ENCODE data around the gene KCNAB1.

Gene KCNAB1

GRCh38 chr3:156535162-156535627, 414.8 kb downstream of the KCNAB1 start:
- ChIA-PET POLR2A (interaction anchor here (0.6 kb wide), 1 partner anchor 20 kb away, joined by 4 read pairs; the partner anchor contains the start of gene SSR3), CTCF (interaction anchor here (0.6 to 0.7 kb wide), 2 partner anchors 16 to 596 kb away, joined by 3 read pairs; no protein-coding TSS in a partner anchor)
- TF ChIP-seq NFRKB (IDR thresholded peaks at IDR 0.05) (no peak), FOXK2 (IDR thresholded peaks at IDR 0.05) (no peak), SUZ12 (IDR thresholded peaks at IDR 0.05) (no peak), SP1 (IDR thresholded peaks at IDR 0.05) (no peak), CTBP1 (IDR thresholded peaks at IDR 0.05; ENCODE audit: borderline replicate concordance) (no peak), ELF4 (IDR thresholded peaks at IDR 0.05) (no peak), L3MBTL2 (conservative IDR thresholded peaks at IDR 0.05) (no peak), FOXM1 (IDR thresholded peaks at IDR 0.05; ENCODE audit: borderline replicate concordance) (no peak), FOXA1 (IDR thresholded peaks at IDR 0.05) (no peak), LEF1 (IDR thresholded peaks at IDR 0.05; ENCODE audit: borderline replicate concordance) (no peak)
- peak; percentile 56 for DNase-seq (ENCODE audit: extremely low spot score)

- ChIA-PET POLR2A (interaction anchor here (0.6 kb wide), 1 partner anchor 19 kb away, joined by 4 read pairs; the partner anchor contains the start of gene SSR3), CTCF (interaction anchor here (0.6 kb wide), 1 partner anchor 596 kb away, joined by 3 read pairs; no protein-coding TSS in a partner anchor)
- no peak for TF ChIP-seq SUZ12 (IDR thresholded peaks at IDR 0.05)
- no peak for TF ChIP-seq NFRKB (IDR thresholded peaks at IDR 0.05)
- no peak for TF ChIP-seq ELF4 (IDR thresholded peaks at IDR 0.05)
- TF ChIP-seq SP1 (IDR thresholded peaks at IDR 0.05) = no peak
- TF ChIP-seq FOXK2 (IDR thresholded peaks at IDR 0.05) = no peak
- no peak for TF ChIP-seq LEF1 (IDR thresholded peaks at IDR 0.05; ENCODE audit: borderline replicate concordance)
- TF ChIP-seq BHLHE40 (IDR thresholded peaks at IDR 0.05; ENCODE audit: borderline replicate concordance) = no peak
- TF ChIP-seq CTBP1 (IDR thresholded peaks at IDR 0.05; ENCODE audit: borderline replicate concordance) = no peak
- TF ChIP-seq TARDBP (IDR thresholded peaks at IDR 0.05) = no peak
- TF ChIP-seq FOXM1 (IDR thresholded peaks at IDR 0.05; ENCODE audit: borderline replicate concordance) = no peak
- TF ChIP-seq L3MBTL2 (conservative IDR thresholded peaks at IDR 0.05) = no peak
- TF ChIP-seq HDGF (IDR thresholded peaks at IDR 0.05; ENCODE audit: borderline replicate concordance) = no peak
- TF ChIP-seq PKNOX1 (IDR thresholded peaks at IDR 0.05) = no peak
- TF ChIP-seq FOXA1 (IDR thresholded peaks at IDR 0.05) = no peak
- TF ChIP-seq ZNF384 (IDR thresholded peaks at IDR 0.05) = no peak
- no peak for TF ChIP-seq ARNT (IDR thresholded peaks at IDR 0.05)
- DNase-seq (ENCODE audit: extremely low spot score) = no peak
These were observed 415.4 kb downstream of the KCNAB1 start for GRCh38 chr3:156535798-156536197.

- TF ChIP-seq L3MBTL2 (conservative IDR thresholded peaks at IDR 0.05) (no peak), CTBP1 (IDR thresholded peaks at IDR 0.05; ENCODE audit: borderline replicate concordance) (no peak), ARNT (IDR thresholded peaks at IDR 0.05) (no peak), SUZ12 (IDR thresholded peaks at IDR 0.05) (no peak), FOXM1 (IDR thresholded peaks at IDR 0.05; ENCODE audit: borderline replicate concordance) (no peak), ZNF384 (IDR thresholded peaks at IDR 0.05) (no peak), FOXA1 (IDR thresholded peaks at IDR 0.05) (no peak)
- CTCF ChIA-PET = no interaction called here
- POLR2A ChIA-PET = no interaction called here
- no peak for DNase-seq (ENCODE audit: extremely low spot score)
These were observed 416.3 kb downstream of the KCNAB1 start for GRCh38 chr3:156536524-156537316.

GRCh38 chr3:156539051-156539450, 418.7 kb downstream of the KCNAB1 start:
- TF ChIP-seq ARNT (IDR thresholded peaks at IDR 0.05) (no peak), FOXA1 (IDR thresholded peaks at IDR 0.05) (no peak), L3MBTL2 (conservative IDR thresholded peaks at IDR 0.05) (no peak), ELF4 (IDR thresholded peaks at IDR 0.05) (no peak), FOXK2 (IDR thresholded peaks at IDR 0.05) (no peak), BHLHE40 (IDR thresholded peaks at IDR 0.05; ENCODE audit: borderline replicate concordance) (no peak), PKNOX1 (IDR thresholded peaks at IDR 0.05) (no peak), TARDBP (IDR thresholded peaks at IDR 0.05) (no peak), LEF1 (IDR thresholded peaks at IDR 0.05; ENCODE audit: borderline replicate concordance) (no peak), SP1 (IDR thresholded peaks at IDR 0.05) (no peak), HDGF (IDR thresholded peaks at IDR 0.05; ENCODE audit: borderline replicate concordance) (no peak), SUZ12 (IDR thresholded peaks at IDR 0.05) (no peak), FOXM1 (IDR thresholded peaks at IDR 0.05; ENCODE audit: borderline replicate concordance) (no peak)
- ChIA-PET POLR2A (interaction anchor here (0.5 kb wide), 1 partner anchor 9 kb away, joined by 3 read pairs; no protein-coding TSS in a partner anchor), CTCF (no interaction called here)
- DNase-seq (ENCODE audit: extremely low spot score) = no peak

GRCh38 chr3:156539802-156540201, 419.4 kb downstream of the KCNAB1 start:
- no peak for TF ChIP-seq ELF4 (IDR thresholded peaks at IDR 0.05)
- no peak for TF ChIP-seq HDGF (IDR thresholded peaks at IDR 0.05; ENCODE audit: borderline replicate concordance)
- no peak for TF ChIP-seq SP1 (IDR thresholded peaks at IDR 0.05)
- TF ChIP-seq ZNF384 (IDR thresholded peaks at IDR 0.05) = no peak
- TF ChIP-seq CTBP1 (IDR thresholded peaks at IDR 0.05; ENCODE audit: borderline replicate concordance) = no peak
- no peak for TF ChIP-seq LEF1 (IDR thresholded peaks at IDR 0.05; ENCODE audit: borderline replicate concordance)
- TF ChIP-seq PKNOX1 (IDR thresholded peaks at IDR 0.05) = no peak
- TF ChIP-seq FOXM1 (IDR thresholded peaks at IDR 0.05; ENCODE audit: borderline replicate concordance) = no peak
- TF ChIP-seq ARNT (IDR thresholded peaks at IDR 0.05) = no peak
- TF ChIP-seq BHLHE40 (IDR thresholded peaks at IDR 0.05; ENCODE audit: borderline replicate concordance) = no peak
- CTCF ChIA-PET = interaction anchor here (0.7 to 1.1 kb wide), 2 partner anchors 15 to 552 kb away, joined by 5 to 6 read pairs; partner anchors contain the start of gene SSR3
- POLR2A ChIA-PET = no interaction called here
- DNase-seq (ENCODE audit: extremely low spot score) = no peak

Measured in HEK293T (cell line).